Sigmoid colon (tissue), 7 donors: ENCODE measurements around the gene RBM17. TPM values are rescaled to one million over a fixed set of nuclear protein-coding genes. Genes with fewer than 3 reads are reported as not detected.

Experiments
- DNase-seq: peaks from one replicate; pipeline ENCODE4 v3.0.0-alpha.2; 2019
- H3K27ac ChIP-seq, 4 donors: fragments of 200-600 bp; sonication (generic); one replicate each; pipeline ENCODE4 v1.5.1; 2016 to 2019; ENCODE audit warnings: mild to moderate bottlenecking in 1 of 4
- H3K27me3 ChIP-seq, 3 donors: fragments of 200-600 bp; sonication (generic); one replicate each; pipeline ENCODE4 v1.5.1; 2019; ENCODE audit warnings: mild to moderate bottlenecking in 1 of 3
- H3K36me3 ChIP-seq, 4 donors: fragments of 200-600 bp; sonication (generic); one replicate each; pipeline ENCODE4 v1.5.1; 2016 to 2019
- H3K4me1 ChIP-seq, 4 donors: fragments of 200-600 bp; sonication (generic); one replicate each; pipeline ENCODE4 v1.5.1; 2017 to 2019
- H3K4me3 ChIP-seq, 4 donors: fragments of 200-600 bp; sonication (generic); one replicate each; pipeline ENCODE4 v1.5.1; 2017 to 2019; ENCODE audit warnings: mild to moderate bottlenecking in 2 of 4, moderate library complexity in 1 of 4
- H3K9me3 ChIP-seq, 4 donors: fragments of 200-600 bp in 3 of 4; sonication (generic) in 3 of 4; one replicate each; pipeline versions ENCODE4 v1.5.1 to v1.6.1; 2013 to 2019
- CTCF ChIP-seq, 4 experiments: fragments of 450-650 bp in 3 of 4; fragments of 200-600 bp in 1 of 4; IDR thresholded peaks; one replicate each; pipeline ENCODE4 v1.5.1; 2016 to 2019; ENCODE audit warnings: antibody characterized with exemption in 4 of 4, mild to moderate bottlenecking in 3 of 4, moderate library complexity in 2 of 4
- EP300 ChIP-seq, 4 donors: sonication (generic); formaldehyde crosslinking; IDR thresholded peaks; one replicate each; pipeline ENCODE4 v1.6.1; 2017; ENCODE audit warnings: antibody characterized with exemption in 4 of 4
- POLR2A ChIP-seq, 2 donors: fragments of 450-650 bp; IDR thresholded peaks; one replicate each; pipeline ENCODE4 v1.6.1; 2016; ENCODE audit warnings: antibody characterized with exemption in 2 of 2, mild to moderate bottlenecking in 2 of 2, moderate library complexity in 2 of 2
- POLR2AphosphoS5 ChIP-seq, 4 donors: sonication (generic); formaldehyde crosslinking; IDR thresholded peaks; one replicate each; pipeline ENCODE4 v1.6.1; 2017; ENCODE audit warnings: antibody characterized with exemption in 4 of 4
- WGBS, 2 donors: extraction: QIAGEN DNeasy Blood & Tissue Kit; methylation state at CpG; one replicate each; pipeline ENCODE4 v1.1.7; 2013; 5-methylcytosine and 5-hydroxymethylcytosine counted together
- intact Hi-C: fragments of 100-400 bp; cut with DNase I; formaldehyde crosslinking; loops from one replicate; pipeline ENCODE4 v1.15.1; 2023
- polyA plus RNA-seq, 3 donors: library from polyadenylated mRNA; stranded (reverse); fragments of 200-250 nt; gene quantifications; one replicate each; pipeline ENCODE4 v1.2.3, GENCODE V29; 2013
- total RNA-seq, 4 donors: library from RNA; depleted of rRNA; stranded (reverse); fragments of >200 nt; gene quantifications; one replicate each; pipeline ENCODE4 v1.1.0, GENCODE V29; 2016
- donor health status: healthy with polysubstance abuse.
- donor health status: Bipolar disorder and iron deficiency.
- donor health status: healthy.

The RBM17 gene
- total and polyA plus RNA-seq, 7 donors: 32.8 to 74.2 (median 52.4) TPM

- no peak overlapping the region for H3K4me3 ChIP-seq
- no peak for TF ChIP-seq POLR2AphosphoS5 (IDR thresholded peaks at IDR 0.05)
- TF ChIP-seq CTCF (IDR thresholded peaks at IDR 0.05): no peak
- TF ChIP-seq EP300 (IDR thresholded peaks at IDR 0.05): no peak
- TF ChIP-seq POLR2A (IDR thresholded peaks at IDR 0.05): no peak
- intact Hi-C loops: no loop called here
- no peaks in the 10 kb centered on the region for H3K4me1 ChIP-seq
- no peak overlapping the region for H3K27ac ChIP-seq
- no peaks in the 10 kb centered on the region for H3K27me3 ChIP-seq
- peak; percentile 38 for DNase-seq
- H3K36me3 ChIP-seq: no peaks in the 10 kb centered on the region
- 87 to 93% methylated on average over 5 of the region's 5 CpGs for WGBS, 2 donors
- no peaks in the 10 kb centered on the region for H3K9me3 ChIP-seq
Measured at GRCh38 chr10:6056411-6057135, 32.3 kb upstream of the RBM17 start.

DNA sequence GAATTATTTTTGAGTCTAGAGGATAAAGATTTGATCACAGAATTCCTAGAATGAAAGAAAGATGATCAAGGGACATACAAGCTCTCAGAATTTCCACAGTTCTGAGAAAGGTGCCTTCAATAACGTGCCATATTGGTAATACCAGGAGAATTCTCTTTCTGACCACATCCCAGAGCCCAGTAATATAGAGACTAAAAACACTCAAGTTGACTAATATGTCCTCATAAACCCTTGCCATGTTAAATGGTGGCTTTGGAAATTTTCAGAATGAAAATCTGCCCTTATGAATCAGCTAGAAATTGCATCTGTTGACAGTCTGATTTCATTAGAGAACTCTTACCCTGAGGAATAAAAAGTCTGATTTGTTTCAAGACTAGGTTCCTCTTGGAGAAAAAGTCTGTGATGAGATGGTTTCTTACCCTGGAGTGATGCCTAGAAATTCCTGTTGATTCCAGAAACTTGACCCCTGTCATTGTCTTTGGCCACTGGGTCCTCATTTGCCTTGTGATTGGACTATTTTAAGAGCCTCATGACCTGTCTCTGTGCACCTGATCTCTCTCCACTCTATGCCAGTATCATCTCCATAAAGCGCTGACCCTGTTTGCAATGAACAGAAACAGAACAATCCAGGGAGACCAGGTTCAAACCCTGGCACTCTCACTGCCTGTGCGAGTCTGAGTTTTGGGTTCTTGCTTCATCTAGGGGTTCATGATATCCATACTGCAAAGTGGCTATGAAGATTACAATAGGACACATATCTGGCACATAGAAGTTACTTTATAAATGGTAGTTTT, 30.0 kb upstream of the RBM17 start:
- Histone ChIP-seq H3K27me3 (no peaks in the 10 kb centered on the region), H3K9me3 (no peaks in the 10 kb centered on the region), H3K4me3 (no peak overlapping the region), H3K4me1 (no peaks in the 10 kb centered on the region), H3K27ac (no peak overlapping the region), H3K36me3 (no peaks in the 10 kb centered on the region)
- WGBS, 2 donors: 87 to 91% methylated on average over 3 of the region's 3 CpGs
- no peak for DNase-seq
- TF ChIP-seq POLR2AphosphoS5 (IDR thresholded peaks at IDR 0.05) (no peak), POLR2A (IDR thresholded peaks at IDR 0.05) (no peak), EP300 (IDR thresholded peaks at IDR 0.05) (no peak), CTCF (IDR thresholded peaks at IDR 0.05) (no peak)
- intact Hi-C loops: no loop called here

GRCh38 chr10:6059506-6059905, 29.3 kb upstream of the RBM17 start:
- Histone ChIP-seq H3K27me3 (no peaks in the 10 kb centered on the region), H3K36me3 (no peaks in the 10 kb centered on the region), H3K27ac (no peak overlapping the region), H3K4me1 (no peaks in the 10 kb centered on the region), H3K4me3 (no peak overlapping the region), H3K9me3 (no peaks in the 10 kb centered on the region)
- peak; percentile 18 for DNase-seq
- intact Hi-C loops: no loop called here
- 89 to 94% methylated on average over 2 of the region's 2 CpGs for WGBS, 2 donors
- no peak for TF ChIP-seq POLR2AphosphoS5 (IDR thresholded peaks at IDR 0.05)

GRCh38 chr10:6061056-6061455, 27.8 kb upstream of the RBM17 start:
- Histone ChIP-seq H3K9me3 (no peaks in the 10 kb centered on the region), H3K27ac (no peak overlapping the region), H3K4me1 (no peaks in the 10 kb centered on the region), H3K27me3 (no peaks in the 10 kb centered on the region), H3K36me3 (no peaks in the 10 kb centered on the region), H3K4me3 (no peak overlapping the region)
- intact Hi-C loops: no loop called here
- TF ChIP-seq POLR2AphosphoS5 (IDR thresholded peaks at IDR 0.05) (no peak), CTCF (IDR thresholded peaks at IDR 0.05) (no peak), POLR2A (IDR thresholded peaks at IDR 0.05) (no peak), EP300 (IDR thresholded peaks at IDR 0.05) (no peak)
- 85 to 91% methylated on average over 8 of the region's 8 CpGs for WGBS, 2 donors
- peak; percentile 5 for DNase-seq

- H3K4me1 ChIP-seq: no peaks in the 10 kb centered on the region
- H3K27me3 ChIP-seq: no peaks in the 10 kb centered on the region
- H3K36me3 ChIP-seq: no peaks in the 10 kb centered on the region
- DNase-seq: peak; percentile 60
- intact Hi-C loops: no loop called here
- no peak within 1 kb of the TSS for H3K27ac ChIP-seq
- H3K4me3 ChIP-seq: peak within 1 kb of the TSS in 1 of 4 donors; percentile 1
- no peak for TF ChIP-seq CTCF (IDR thresholded peaks at IDR 0.05)
- TF ChIP-seq EP300 (IDR thresholded peaks at IDR 0.05): no peak
- TF ChIP-seq POLR2A (IDR thresholded peaks at IDR 0.05): no peak
- TF ChIP-seq POLR2AphosphoS5 (IDR thresholded peaks at IDR 0.05): no peak
- no peaks in the 10 kb centered on the region for H3K9me3 ChIP-seq
- WGBS, 2 donors: 64 to 82% methylated on average over 18 of the region's 18 CpGs
Measured at GRCh38 chr10:6062101-6062771, 26.6 kb upstream of the RBM17 start, which contains the start of gene IL2RA. Gene IL2RA, minus strand, starts transcription at chr10:6062367. Its CDS starts 216 bp downstream, at chr10:6062151.
